Lower lobe of right lung (tissue), 2 donors: ENCODE measurements around the gene PRUNE1. TPM values are rescaled to one million over a fixed set of nuclear protein-coding genes. Genes with fewer than 3 reads are reported as not detected.

Source experiments
- ATAC-seq, 2 donors: fragments of 200-7000 bp; cut with Tn5 transposase; one replicate each; pipeline ENCODE4 v1.9.1; 2020 to 2022; ENCODE audit warnings: mild to moderate bottlenecking in 2 of 2, moderate library complexity in 2 of 2
- DNase-seq: peaks from one replicate; pipeline ENCODE4 v3.0.0-alpha.2; 2020
- H3K27ac ChIP-seq: fragments of 200-600 bp; one replicate; pipeline ENCODE4 v1.8.0; 2022
- H3K27me3 ChIP-seq: fragments of 200-600 bp; one replicate; pipeline ENCODE4 v1.8.0; 2022; ENCODE audit warnings: low read depth
- H3K36me3 ChIP-seq: fragments of 200-600 bp; one replicate; pipeline ENCODE4 v1.8.0; 2022; ENCODE audit warnings: mild to moderate bottlenecking
- H3K4me1 ChIP-seq: fragments of 200-600 bp; one replicate; pipeline ENCODE4 v1.8.0; 2022
- H3K4me3 ChIP-seq: fragments of 200-600 bp; one replicate; pipeline ENCODE4 v1.8.0; 2022; ENCODE audit warnings: mild to moderate bottlenecking
- H3K9me3 ChIP-seq: fragments of 200-600 bp; one replicate; pipeline ENCODE4 v1.8.0; 2022
- intact Hi-C: fragments of 100-400 bp; cut with DNase I; formaldehyde crosslinking; loops from one replicate; pipeline ENCODE4 v1.11.0; 2022
- total RNA-seq: library from RNA; stranded (reverse); fragmentation: NEBNext Ultra II Directional; extraction: Animal tissue kit (Norgen Biotek cat#: 25700); gene quantifications from one replicate; pipeline ENCODE4 v1.2.1, GENCODE V29; 2021
- TF ChIP-seq, protein P1 (sequence below): fragments of 200-600 bp; IDR thresholded peaks from one replicate; pipeline ENCODE4 v1.8.0; 2022; ENCODE audit warnings: antibody characterized with exemption, mild to moderate bottlenecking
- donor health status: DM: no; HTN: yes; CAD: no; lungs with severe emphysema.

The PRUNE1 gene
- total RNA-seq, 1 donor from 2014 or later, result 21.4 TPM

DNA sequence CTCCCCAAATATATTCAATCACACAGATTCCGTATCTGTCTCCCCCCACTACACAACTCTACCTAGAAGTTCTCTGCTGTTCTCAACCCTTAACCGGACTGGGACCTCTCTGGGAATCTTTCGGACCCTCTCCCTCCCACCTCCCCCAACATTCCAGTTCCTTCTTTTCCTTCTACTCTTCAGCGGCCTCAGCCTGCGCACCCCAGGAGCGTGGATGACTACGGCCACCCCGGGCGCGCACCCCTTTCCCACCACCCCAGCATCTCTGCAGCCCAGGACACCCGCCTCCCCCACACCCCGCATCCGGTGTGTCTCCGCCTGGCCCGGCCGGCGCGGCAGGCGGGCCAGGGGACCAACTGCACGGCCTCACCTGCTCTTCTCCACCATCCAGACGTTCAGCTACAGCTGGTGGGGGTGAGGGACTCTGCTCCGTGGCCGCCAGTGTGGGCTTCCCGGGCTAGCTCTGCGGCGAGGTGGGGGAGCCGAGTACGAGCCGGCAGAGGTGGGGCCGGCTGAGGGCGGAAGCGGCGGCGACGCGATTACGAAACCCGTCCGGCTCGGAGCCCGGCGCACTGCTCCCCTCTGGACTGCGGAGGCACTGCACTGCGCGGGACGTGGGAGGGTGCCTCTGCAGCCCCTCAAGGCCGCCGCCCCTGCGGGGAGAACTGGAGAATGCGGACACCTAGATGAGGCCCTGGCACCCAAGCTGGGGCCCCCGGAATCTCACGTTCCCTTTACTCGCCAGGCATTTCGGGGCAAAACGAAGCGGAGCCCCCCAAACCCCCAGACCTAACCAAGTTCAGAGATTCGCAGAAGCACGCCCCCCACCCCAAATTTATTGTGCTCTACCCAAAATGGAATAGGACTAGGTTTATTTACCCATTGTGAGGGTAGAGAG lies 51.1 kb downstream of the PRUNE1 start, which contains the start of gene CDC42SE1:
CDC42SE1 (minus strand) TSS at position 514 of the 898 bp plus-strand sequence. CDS start 3,892 bp downstream, outside the sequence.
- intact Hi-C loops, result no loop called here
- H3K4me3 ChIP-seq, result peak within 1 kb of the TSS; percentile 94
- peak within 1 kb of the TSS; percentile 94 for H3K27ac ChIP-seq
- peaks cover 52% of the 10 kb centered on the region for H3K4me1 ChIP-seq
- no peaks in the 10 kb centered on the region for H3K27me3 ChIP-seq
- ATAC-seq (peak; percentile 96), DNase-seq (peak; percentile 92)
- TF ChIP-seq, protein P1, sequence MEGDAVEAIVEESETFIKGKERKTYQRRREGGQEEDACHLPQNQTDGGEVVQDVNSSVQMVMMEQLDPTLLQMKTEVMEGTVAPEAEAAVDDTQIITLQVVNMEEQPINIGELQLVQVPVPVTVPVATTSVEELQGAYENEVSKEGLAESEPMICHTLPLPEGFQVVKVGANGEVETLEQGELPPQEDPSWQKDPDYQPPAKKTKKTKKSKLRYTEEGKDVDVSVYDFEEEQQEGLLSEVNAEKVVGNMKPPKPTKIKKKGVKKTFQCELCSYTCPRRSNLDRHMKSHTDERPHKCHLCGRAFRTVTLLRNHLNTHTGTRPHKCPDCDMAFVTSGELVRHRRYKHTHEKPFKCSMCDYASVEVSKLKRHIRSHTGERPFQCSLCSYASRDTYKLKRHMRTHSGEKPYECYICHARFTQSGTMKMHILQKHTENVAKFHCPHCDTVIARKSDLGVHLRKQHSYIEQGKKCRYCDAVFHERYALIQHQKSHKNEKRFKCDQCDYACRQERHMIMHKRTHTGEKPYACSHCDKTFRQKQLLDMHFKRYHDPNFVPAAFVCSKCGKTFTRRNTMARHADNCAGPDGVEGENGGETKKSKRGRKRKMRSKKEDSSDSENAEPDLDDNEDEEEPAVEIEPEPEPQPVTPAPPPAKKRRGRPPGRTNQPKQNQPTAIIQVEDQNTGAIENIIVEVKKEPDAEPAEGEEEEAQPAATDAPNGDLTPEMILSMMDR, result peak; percentile 94
- H3K9me3 ChIP-seq, result no peaks in the 10 kb centered on the region
- H3K36me3 ChIP-seq, result peaks cover 29% of the 10 kb centered on the region

DNA sequence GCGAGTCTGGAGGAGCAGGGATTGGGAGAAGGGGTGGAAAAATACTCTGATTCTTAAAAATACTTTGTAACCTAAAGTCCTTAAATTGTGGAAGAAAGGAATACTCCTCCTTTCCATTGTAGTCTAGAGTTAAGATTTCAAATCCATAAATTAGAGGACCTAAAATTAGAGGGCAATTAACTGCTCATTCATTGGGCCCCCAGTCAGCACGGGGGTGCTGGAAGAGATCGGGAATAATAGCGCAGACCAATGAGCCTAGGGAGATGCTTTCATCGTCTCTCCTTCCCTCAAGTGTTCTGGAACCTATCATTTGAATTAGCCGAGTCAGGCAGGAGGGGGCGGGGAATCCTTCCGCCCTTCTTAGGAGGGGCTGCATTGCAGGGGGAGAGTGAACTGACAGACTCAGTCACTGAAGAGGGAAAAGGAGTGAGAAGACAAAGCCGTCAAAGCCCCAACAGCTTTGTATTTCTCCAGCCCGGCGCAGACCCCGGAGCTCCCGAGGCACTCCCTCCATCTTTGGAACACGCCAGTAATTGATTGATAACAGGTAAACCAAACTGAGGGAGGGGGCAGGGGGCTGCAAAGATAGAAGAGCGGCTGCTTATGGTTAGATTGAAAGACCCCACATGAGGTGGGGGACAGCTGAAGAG lies 51.9 kb downstream of the PRUNE1 start, which contains the start of gene MLLT11:
MLLT11 (plus strand) TSS at position 391 of the 650 bp plus-strand sequence. CDS start 6,828 bp downstream, outside the sequence.
- Histone ChIP-seq H3K27ac (peak within 1 kb of the TSS; percentile 94), H3K4me1 (peaks cover 48% of the 10 kb centered on the region), H3K4me3 (peak within 1 kb of the TSS; percentile 94), H3K9me3 (no peaks in the 10 kb centered on the region), H3K27me3 (no peaks in the 10 kb centered on the region), H3K36me3 (peaks cover 21% of the 10 kb centered on the region)
- intact Hi-C loops, result no loop called here
- DNase-seq (no peak), ATAC-seq (peak in 1 of 2 donors; percentile 10)
- TF ChIP-seq, protein P1, result no peak

DNA sequence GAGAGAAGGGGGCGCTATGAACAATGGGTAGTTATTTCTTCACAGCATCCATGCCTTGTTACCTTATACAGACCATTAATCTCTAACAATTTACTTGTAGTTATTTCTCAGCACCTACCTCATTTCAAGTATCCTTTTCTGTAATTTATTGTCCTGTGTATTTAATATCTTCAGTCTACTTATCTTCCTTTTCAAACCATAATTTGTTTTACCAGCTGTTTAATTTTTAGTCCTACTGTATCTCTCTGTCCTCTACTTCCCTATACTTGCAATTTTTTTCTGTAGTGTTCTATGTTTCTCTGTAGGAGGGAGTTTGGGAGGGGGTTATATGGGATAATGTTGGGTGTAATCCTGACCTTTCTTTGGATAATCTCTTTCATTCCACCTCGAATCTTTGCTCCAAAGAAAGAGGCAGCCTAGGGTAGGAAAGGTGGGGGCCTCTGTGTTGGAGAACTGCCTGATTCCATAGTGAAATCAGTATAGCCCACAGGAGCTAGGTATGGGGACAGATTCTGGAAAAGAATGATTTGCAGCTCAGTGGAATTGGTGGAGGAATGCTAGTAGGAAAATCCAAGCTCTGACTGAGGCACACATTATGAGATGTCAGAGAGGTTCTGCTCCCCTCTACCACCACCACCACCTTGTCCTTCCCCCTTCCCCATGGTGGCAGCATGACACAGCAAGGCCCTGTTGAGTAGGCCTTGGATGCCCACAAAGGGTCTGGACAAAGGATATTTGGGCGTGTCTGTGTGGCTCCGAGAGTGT lies 52.6 kb downstream of the PRUNE1 start:
- Histone ChIP-seq H3K4me1 (peaks cover 40% of the 10 kb centered on the region), H3K36me3 (peaks cover 14% of the 10 kb centered on the region), H3K4me3 (peak overlapping the region; percentile 94), H3K27me3 (no peaks in the 10 kb centered on the region), H3K9me3 (no peaks in the 10 kb centered on the region), H3K27ac (no peak overlapping the region)
- ATAC-seq (no peak), DNase-seq (no peak)
- TF ChIP-seq, protein P1, result no peak
- intact Hi-C loops, result no loop called here

DNA sequence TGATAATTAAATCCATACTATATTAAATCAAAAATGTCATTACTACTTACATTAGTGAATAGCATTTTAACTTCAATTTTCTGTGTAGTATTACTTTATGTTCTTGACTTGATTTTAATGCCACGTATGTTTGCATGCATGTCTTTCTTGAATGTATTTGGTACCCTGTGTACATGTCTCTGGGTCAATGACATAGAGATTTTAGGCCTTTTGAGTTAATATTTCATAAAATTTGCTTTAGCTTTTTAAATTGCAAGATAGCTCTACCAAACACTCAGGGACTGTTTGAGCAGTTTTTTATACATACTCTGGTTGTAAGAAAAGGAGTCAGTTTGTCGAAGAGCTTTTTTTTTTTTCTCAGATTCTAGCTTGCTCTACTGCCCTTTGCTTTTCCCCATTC lies 53.5 kb downstream of the PRUNE1 start:
- Histone ChIP-seq H3K4me3 (no peak overlapping the region), H3K9me3 (no peaks in the 10 kb centered on the region), H3K36me3 (peaks cover 6% of the 10 kb centered on the region), H3K27me3 (no peaks in the 10 kb centered on the region), H3K4me1 (peaks cover 32% of the 10 kb centered on the region), H3K27ac (no peak overlapping the region)
- intact Hi-C loops, result no loop called here
- no peak for ATAC-seq
- DNase-seq, result no peak
- TF ChIP-seq, protein P1, result no peak

DNA sequence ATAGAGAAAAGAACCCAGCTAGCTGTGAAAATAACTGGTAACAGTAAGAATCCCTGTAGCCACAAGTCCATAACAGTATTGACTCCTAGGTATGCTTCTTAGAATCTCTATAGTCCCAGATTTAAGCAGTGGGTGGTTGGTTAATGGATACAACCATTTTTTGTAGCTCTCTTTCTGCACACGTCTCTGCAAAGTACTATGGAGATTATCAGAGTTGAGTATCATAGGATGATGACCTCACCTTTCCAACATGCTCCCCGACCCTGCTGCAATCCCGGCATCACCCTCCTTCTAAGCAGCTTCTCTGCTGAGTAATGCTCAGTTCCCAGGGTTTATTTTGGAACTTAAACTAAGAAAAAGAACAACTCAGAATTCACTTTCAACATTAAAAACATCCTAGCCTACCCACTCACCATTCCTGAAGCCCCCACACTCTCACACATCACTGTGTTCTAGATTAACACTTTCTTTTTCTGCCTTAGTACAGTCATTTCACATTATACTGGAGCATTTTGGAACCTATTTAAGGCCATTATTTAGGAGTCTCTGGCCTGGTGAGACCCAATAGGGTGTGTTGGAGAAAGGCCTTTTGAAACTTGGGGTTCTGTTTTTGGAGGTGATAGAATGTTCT lies 54.6 kb downstream of the PRUNE1 start:
- ATAC-seq (no peak), DNase-seq (no peak)
- TF ChIP-seq, protein P1, result no peak
- no peaks in the 10 kb centered on the region for H3K9me3 ChIP-seq
- peaks cover 20% of the 10 kb centered on the region for H3K4me1 ChIP-seq
- no peak overlapping the region for H3K27ac ChIP-seq
- no peaks in the 10 kb centered on the region for H3K36me3 ChIP-seq
- intact Hi-C loops, result no loop called here
- no peak overlapping the region for H3K4me3 ChIP-seq
- H3K27me3 ChIP-seq, result no peaks in the 10 kb centered on the region
